ENCODE results near the gene UGT1A1.

UGT1A1 gene

DNA sequence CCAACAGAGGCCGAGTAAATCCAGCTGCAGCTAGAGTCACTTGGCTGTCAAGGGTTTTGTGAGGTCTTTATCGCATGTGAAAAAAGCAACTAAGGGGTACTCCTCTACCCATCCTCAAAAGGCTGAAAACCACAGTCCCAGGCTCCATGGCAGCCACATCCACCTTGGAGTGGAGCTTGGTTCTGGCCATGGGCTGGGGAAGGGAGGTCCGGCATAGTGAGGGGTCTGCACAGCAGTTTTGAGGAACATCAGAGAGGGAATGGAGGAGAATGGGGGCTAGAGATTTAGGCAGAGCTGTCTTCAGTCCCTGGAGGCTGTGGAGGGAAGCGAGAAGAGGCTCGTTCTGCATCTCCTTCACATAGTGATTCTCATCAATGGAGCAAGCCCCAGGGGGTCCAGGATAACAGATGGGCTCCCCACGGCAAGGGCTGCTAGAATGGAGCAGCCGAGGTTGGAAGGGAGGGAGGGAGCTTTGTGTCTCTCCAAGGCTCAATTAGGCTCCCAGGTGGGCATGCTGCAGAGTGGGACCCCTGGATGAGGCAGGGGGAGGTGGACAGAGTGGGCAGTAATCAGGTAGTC is 39.1 kb downstream of the UGT1A1 start:
- TF ChIP-seq CTCF (conservative IDR thresholded peaks at IDR 0.05; ENCODE audit: low read depth, low read length): no peak
- no peak overlapping the region for H3K27ac ChIP-seq
- no peaks in the 10 kb centered on the region for H3K36me3 ChIP-seq (ENCODE audit: insufficient read depth)
- H4K20me1 ChIP-seq (ENCODE audit: insufficient read depth): no peaks in the 10 kb centered on the region
- H3K4me2 ChIP-seq: no peak overlapping the region
- no peaks in the 10 kb centered on the region for H3K27me3 ChIP-seq (ENCODE audit: insufficient read depth, low read depth)
- H3K4me1 ChIP-seq (ENCODE audit: low read depth, poor library complexity, severe bottlenecking): no peaks in the 10 kb centered on the region
- H3K9ac ChIP-seq: no peak overlapping the region
- H2AFZ ChIP-seq (ENCODE audit: low read depth): no peak overlapping the region
- H3K4me3 ChIP-seq (IDR thresholded peaks at IDR 0.05; ENCODE audit: insufficient read depth, low read depth, low read length): no peak overlapping the region
- H3K79me2 ChIP-seq (ENCODE audit: insufficient read depth, low read depth): no peaks in the 10 kb centered on the region

DNA sequence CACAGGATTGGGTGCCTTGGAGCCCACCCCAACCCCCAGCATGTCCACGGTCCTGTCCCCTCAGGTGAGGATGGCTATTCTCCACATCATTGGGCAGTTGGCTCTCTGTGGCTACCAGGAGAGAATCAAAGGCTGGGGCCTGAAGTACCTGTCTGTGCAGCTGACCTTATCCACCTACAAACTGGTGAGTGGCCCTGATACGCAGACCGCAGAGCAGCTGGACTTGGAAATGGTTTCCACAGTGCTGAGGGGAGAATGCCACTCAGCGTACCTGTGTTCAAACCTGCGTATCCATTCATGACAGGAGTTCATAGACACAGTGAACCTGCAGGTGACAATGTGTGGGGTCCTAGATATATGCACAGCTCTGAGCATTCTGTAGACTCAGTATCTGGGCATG is 39.6 kb downstream of the UGT1A1 start:
- H3K9ac ChIP-seq: no peak overlapping the region
- H3K4me2 ChIP-seq: no peak overlapping the region
- no peak for TF ChIP-seq CTCF (conservative IDR thresholded peaks at IDR 0.05; ENCODE audit: low read depth, low read length)
- no peak overlapping the region for H3K27ac ChIP-seq
- no peak overlapping the region for H3K4me3 ChIP-seq (IDR thresholded peaks at IDR 0.05; ENCODE audit: insufficient read depth, low read depth, low read length)
- no peaks in the 10 kb centered on the region for H4K20me1 ChIP-seq (ENCODE audit: insufficient read depth)
- no peaks in the 10 kb centered on the region for H3K4me1 ChIP-seq (ENCODE audit: low read depth, poor library complexity, severe bottlenecking)
- H3K79me2 ChIP-seq (ENCODE audit: insufficient read depth, low read depth): no peaks in the 10 kb centered on the region
- H2AFZ ChIP-seq (ENCODE audit: low read depth): no peak overlapping the region
- H3K36me3 ChIP-seq (ENCODE audit: insufficient read depth): no peaks in the 10 kb centered on the region
- H3K27me3 ChIP-seq (ENCODE audit: insufficient read depth, low read depth): no peaks in the 10 kb centered on the region

DNA sequence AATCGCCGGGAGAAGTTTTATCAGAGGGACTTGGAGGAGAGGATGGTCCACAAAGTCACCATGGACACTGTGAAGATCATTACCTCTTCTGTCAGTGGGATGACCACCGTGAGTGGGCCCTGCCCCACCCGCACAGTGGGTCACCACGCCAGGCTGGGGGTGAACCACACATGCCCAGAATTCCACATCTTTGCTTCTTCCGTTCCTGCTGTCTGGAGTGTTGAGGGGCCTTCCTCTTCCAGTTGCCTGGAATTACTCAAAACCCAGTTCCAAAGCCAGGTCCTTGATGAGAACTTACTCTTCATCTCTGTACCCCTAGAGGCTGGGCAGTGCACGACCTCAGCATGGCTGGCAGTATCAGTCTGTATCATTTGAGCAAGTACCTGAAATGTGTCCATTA is 40.1 kb downstream of the UGT1A1 start:
- Histone ChIP-seq H3K4me2 (no peak overlapping the region), H3K27ac (no peak overlapping the region), H3K27me3 (ENCODE audit: insufficient read depth, low read depth) (no peaks in the 10 kb centered on the region), H3K9ac (no peak overlapping the region), H3K4me1 (ENCODE audit: low read depth, poor library complexity, severe bottlenecking) (no peaks in the 10 kb centered on the region), H3K4me3 (IDR thresholded peaks at IDR 0.05; ENCODE audit: insufficient read depth, low read depth, low read length) (no peak overlapping the region), H4K20me1 (ENCODE audit: insufficient read depth) (no peaks in the 10 kb centered on the region), H2AFZ (ENCODE audit: low read depth) (no peak overlapping the region), H3K79me2 (ENCODE audit: insufficient read depth, low read depth) (no peaks in the 10 kb centered on the region), H3K36me3 (ENCODE audit: insufficient read depth) (no peaks in the 10 kb centered on the region)
- TF ChIP-seq CTCF (conservative IDR thresholded peaks at IDR 0.05; ENCODE audit: low read depth, low read length): no peak

- no peak for TF ChIP-seq CTCF (conservative IDR thresholded peaks at IDR 0.05; ENCODE audit: low read depth, low read length)
- Histone ChIP-seq H2AFZ (ENCODE audit: low read depth) (no peak overlapping the region), H3K9ac (no peak overlapping the region), H3K79me2 (ENCODE audit: insufficient read depth, low read depth) (no peaks in the 10 kb centered on the region), H3K27me3 (ENCODE audit: insufficient read depth, low read depth) (no peaks in the 10 kb centered on the region), H3K4me1 (ENCODE audit: low read depth, poor library complexity, severe bottlenecking) (no peaks in the 10 kb centered on the region), H3K36me3 (ENCODE audit: insufficient read depth) (no peaks in the 10 kb centered on the region), H3K27ac (no peak overlapping the region), H3K4me2 (no peak overlapping the region), H4K20me1 (ENCODE audit: insufficient read depth) (no peaks in the 10 kb centered on the region), H3K4me3 (IDR thresholded peaks at IDR 0.05; ENCODE audit: insufficient read depth, low read depth, low read length) (no peak overlapping the region)
Observed at GRCh38 chr2:233801357-233802131, 41.5 kb downstream of the UGT1A1 start.
